Neural progenitor cell (in vitro differentiated cells): ENCODE results near the gene ADAMTS6.

Source experiments
- EZH2 ChIP-seq: fragments of 200-600 bp; sonication (generic); IDR thresholded peaks from 2 replicates; pipeline ENCODE4 v1.6.1; 2017; ENCODE audit warnings: antibody characterized with exemption, mild to moderate bottlenecking, moderate library complexity
- TF ChIP-seq, protein P1 (sequence below): fragments of 200-600 bp; sonication (generic); IDR thresholded peaks from 2 replicates; pipeline ENCODE4 v1.5.1; 2017; ENCODE audit warnings: antibody characterized with exemption, mild to moderate bottlenecking

DNA sequence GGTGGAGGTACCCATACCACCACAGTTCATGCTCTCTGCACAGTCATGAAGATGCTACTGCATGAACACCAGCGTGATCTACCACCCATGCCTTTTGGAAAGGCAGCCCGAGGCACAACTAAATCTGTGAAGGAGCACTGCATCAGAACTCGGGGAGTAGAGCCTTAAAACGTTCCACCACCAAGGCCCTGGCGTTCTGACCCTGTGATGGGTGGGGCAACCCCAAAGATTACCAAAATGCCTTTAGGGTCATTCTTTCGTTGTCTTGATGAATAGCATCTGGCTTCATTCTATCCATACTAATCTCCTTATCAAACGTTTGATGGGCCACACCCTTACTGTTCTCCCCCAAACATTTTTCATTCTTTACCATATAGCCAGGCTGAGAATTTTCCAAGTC, 97.9 kb downstream of the ADAMTS6 start:
- no peak for TF ChIP-seq EZH2
- TF ChIP-seq, protein P1, sequence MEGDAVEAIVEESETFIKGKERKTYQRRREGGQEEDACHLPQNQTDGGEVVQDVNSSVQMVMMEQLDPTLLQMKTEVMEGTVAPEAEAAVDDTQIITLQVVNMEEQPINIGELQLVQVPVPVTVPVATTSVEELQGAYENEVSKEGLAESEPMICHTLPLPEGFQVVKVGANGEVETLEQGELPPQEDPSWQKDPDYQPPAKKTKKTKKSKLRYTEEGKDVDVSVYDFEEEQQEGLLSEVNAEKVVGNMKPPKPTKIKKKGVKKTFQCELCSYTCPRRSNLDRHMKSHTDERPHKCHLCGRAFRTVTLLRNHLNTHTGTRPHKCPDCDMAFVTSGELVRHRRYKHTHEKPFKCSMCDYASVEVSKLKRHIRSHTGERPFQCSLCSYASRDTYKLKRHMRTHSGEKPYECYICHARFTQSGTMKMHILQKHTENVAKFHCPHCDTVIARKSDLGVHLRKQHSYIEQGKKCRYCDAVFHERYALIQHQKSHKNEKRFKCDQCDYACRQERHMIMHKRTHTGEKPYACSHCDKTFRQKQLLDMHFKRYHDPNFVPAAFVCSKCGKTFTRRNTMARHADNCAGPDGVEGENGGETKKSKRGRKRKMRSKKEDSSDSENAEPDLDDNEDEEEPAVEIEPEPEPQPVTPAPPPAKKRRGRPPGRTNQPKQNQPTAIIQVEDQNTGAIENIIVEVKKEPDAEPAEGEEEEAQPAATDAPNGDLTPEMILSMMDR: no peak
